ENCODE measurements around the gene GSN.
A peak's percentile ranks its signal among the peaks of the same experiment; 100 is the strongest.

Gene GSN

GRCh38 chr9:121266906-121267650 is 884 bp upstream of the GSN start:
- Histone ChIP-seq H3K9me3 (ENCODE audit: control insufficient read depth, low read length) (no peaks in the 10 kb centered on the region), H3K27me3 (replicated peaks; ENCODE audit: control insufficient read depth, insufficient read depth, low read length) (no peaks in the 10 kb centered on the region), H3K4me3 (ENCODE audit: low read length) (peak overlapping the region; percentile 82), H3K4me1 (ENCODE audit: control insufficient read depth, insufficient read depth, low read length) (peaks cover 55% of the 10 kb centered on the region), H3K9ac (ENCODE audit: low read length) (peak overlapping the region; percentile 81), H3K36me3 (ENCODE audit: control insufficient read depth, insufficient read depth, low read length, severe bottlenecking) (no peaks in the 10 kb centered on the region)
- DNase-seq (ENCODE audit: low read depth): no peak

- H3K9ac ChIP-seq (ENCODE audit: low read length): peak overlapping the region; percentile 92
- no peaks in the 10 kb centered on the region for H3K27me3 ChIP-seq (replicated peaks; ENCODE audit: control insufficient read depth, insufficient read depth, low read length)
- H3K4me3 ChIP-seq (ENCODE audit: low read length): peak overlapping the region; percentile 93
- H3K36me3 ChIP-seq (ENCODE audit: control insufficient read depth, insufficient read depth, low read length, severe bottlenecking): no peaks in the 10 kb centered on the region
- H3K4me1 ChIP-seq (ENCODE audit: control insufficient read depth, insufficient read depth, low read length): peaks cover 56% of the 10 kb centered on the region
- no peaks in the 10 kb centered on the region for H3K9me3 ChIP-seq (ENCODE audit: control insufficient read depth, low read length)
- DNase-seq (ENCODE audit: low read depth): no peak
Measured at GRCh38 chr9:121268598-121268850, 562 bp downstream of the GSN start.

GRCh38 chr9:121268851-121269641 is 1.1 kb downstream of the GSN start:
- peak overlapping the region; percentile 92 for H3K9ac ChIP-seq (ENCODE audit: low read length)
- H3K4me1 ChIP-seq (ENCODE audit: control insufficient read depth, insufficient read depth, low read length): peaks cover 56% of the 10 kb centered on the region
- no peaks in the 10 kb centered on the region for H3K9me3 ChIP-seq (ENCODE audit: control insufficient read depth, low read length)
- H3K36me3 ChIP-seq (ENCODE audit: control insufficient read depth, insufficient read depth, low read length, severe bottlenecking): no peaks in the 10 kb centered on the region
- H3K27me3 ChIP-seq (replicated peaks; ENCODE audit: control insufficient read depth, insufficient read depth, low read length): no peaks in the 10 kb centered on the region
- peak overlapping the region; percentile 93 for H3K4me3 ChIP-seq (ENCODE audit: low read length)
- peak; percentile 70 for DNase-seq (ENCODE audit: low read depth)

- Histone ChIP-seq H3K27me3 (replicated peaks; ENCODE audit: control insufficient read depth, insufficient read depth, low read length) (no peaks in the 10 kb centered on the region), H3K4me3 (ENCODE audit: low read length) (peak overlapping the region; percentile 93), H3K9me3 (ENCODE audit: control insufficient read depth, low read length) (no peaks in the 10 kb centered on the region), H3K36me3 (ENCODE audit: control insufficient read depth, insufficient read depth, low read length, severe bottlenecking) (no peaks in the 10 kb centered on the region), H3K4me1 (ENCODE audit: control insufficient read depth, insufficient read depth, low read length) (peaks cover 56% of the 10 kb centered on the region), H3K9ac (ENCODE audit: low read length) (peak overlapping the region; percentile 92)
- no peak for DNase-seq (ENCODE audit: low read depth)
Measured at GRCh38 chr9:121269642-121270254, 1.8 kb downstream of the GSN start.

GRCh38 chr9:121271368-121272341 is 3.7 kb downstream of the GSN start:
- Histone ChIP-seq H3K9ac (ENCODE audit: low read length) (peak overlapping the region; percentile 79), H3K9me3 (ENCODE audit: control insufficient read depth, low read length) (no peaks in the 10 kb centered on the region), H3K4me3 (ENCODE audit: low read length) (peak overlapping the region; percentile 93), H3K27me3 (replicated peaks; ENCODE audit: control insufficient read depth, insufficient read depth, low read length) (no peaks in the 10 kb centered on the region), H3K36me3 (ENCODE audit: control insufficient read depth, insufficient read depth, low read length, severe bottlenecking) (no peaks in the 10 kb centered on the region), H3K4me1 (ENCODE audit: control insufficient read depth, insufficient read depth, low read length) (peaks cover 72% of the 10 kb centered on the region)
- DNase-seq (ENCODE audit: low read depth): peak; percentile 83

- Histone ChIP-seq H3K9ac (ENCODE audit: low read length) (peak overlapping the region; percentile 79), H3K27me3 (replicated peaks; ENCODE audit: control insufficient read depth, insufficient read depth, low read length) (no peaks in the 10 kb centered on the region), H3K4me1 (ENCODE audit: control insufficient read depth, insufficient read depth, low read length) (peaks cover 72% of the 10 kb centered on the region), H3K9me3 (ENCODE audit: control insufficient read depth, low read length) (no peaks in the 10 kb centered on the region), H3K36me3 (ENCODE audit: control insufficient read depth, insufficient read depth, low read length, severe bottlenecking) (no peaks in the 10 kb centered on the region), H3K4me3 (ENCODE audit: low read length) (peak overlapping the region; percentile 93)
- DNase-seq (ENCODE audit: low read depth): no peak
Measured at GRCh38 chr9:121272401-121272948, 4.5 kb downstream of the GSN start.

- peaks cover 77% of the 10 kb centered on the region for H3K4me1 ChIP-seq (ENCODE audit: control insufficient read depth, insufficient read depth, low read length)
- DNase-seq (ENCODE audit: low read depth): no peak
- H3K27me3 ChIP-seq (replicated peaks; ENCODE audit: control insufficient read depth, insufficient read depth, low read length): no peaks in the 10 kb centered on the region
- no peak overlapping the region for H3K4me3 ChIP-seq (ENCODE audit: low read length)
- no peaks in the 10 kb centered on the region for H3K36me3 ChIP-seq (ENCODE audit: control insufficient read depth, insufficient read depth, low read length, severe bottlenecking)
- H3K9me3 ChIP-seq (ENCODE audit: control insufficient read depth, low read length): no peaks in the 10 kb centered on the region
- H3K9ac ChIP-seq (ENCODE audit: low read length): peak overlapping the region; percentile 79
Measured at GRCh38 chr9:121273064-121273775, 5.3 kb downstream of the GSN start.

GRCh38 chr9:121274851-121275250 is 6.9 kb downstream of the GSN start:
- DNase-seq (ENCODE audit: low read depth): peak; percentile 35
- no peaks in the 10 kb centered on the region for H3K36me3 ChIP-seq (ENCODE audit: control insufficient read depth, insufficient read depth, low read length, severe bottlenecking)
- no peak overlapping the region for H3K4me3 ChIP-seq (ENCODE audit: low read length)
- peaks cover 80% of the 10 kb centered on the region for H3K4me1 ChIP-seq (ENCODE audit: control insufficient read depth, insufficient read depth, low read length)
- no peak overlapping the region for H3K9ac ChIP-seq (ENCODE audit: low read length)
- H3K27me3 ChIP-seq (replicated peaks; ENCODE audit: control insufficient read depth, insufficient read depth, low read length): no peaks in the 10 kb centered on the region
- H3K9me3 ChIP-seq (ENCODE audit: control insufficient read depth, low read length): no peaks in the 10 kb centered on the region

GRCh38 chr9:121275781-121276658 is 8.1 kb downstream of the GSN start:
- Histone ChIP-seq H3K27me3 (replicated peaks; ENCODE audit: control insufficient read depth, insufficient read depth, low read length) (no peaks in the 10 kb centered on the region), H3K4me3 (ENCODE audit: low read length) (no peak overlapping the region), H3K4me1 (ENCODE audit: control insufficient read depth, insufficient read depth, low read length) (peaks cover 77% of the 10 kb centered on the region), H3K9me3 (ENCODE audit: control insufficient read depth, low read length) (no peaks in the 10 kb centered on the region), H3K36me3 (ENCODE audit: control insufficient read depth, insufficient read depth, low read length, severe bottlenecking) (no peaks in the 10 kb centered on the region), H3K9ac (ENCODE audit: low read length) (peak overlapping the region; percentile 11)
- no peak for DNase-seq (ENCODE audit: low read depth)

All from adipocyte (in vitro differentiated cells).